K562 (cell line): ENCODE results near the gene SNX15. TPM values are rescaled to one million over a fixed set of nuclear protein-coding genes. Genes with fewer than 3 reads are reported as not detected.
A peak's percentile ranks its signal among the peaks of the same experiment; 100 is the strongest.

Source experiments
- ATAC-seq: fragments of 200-7000 bp; cut with Tn5 transposase; 3 replicates; pipeline ENCODE4 v1.9.1; 2020; ENCODE audit warnings: moderate library complexity
- BruUV-seq: library from RNA; stranded (reverse); fragments of 400-500 nt; replicated peaks from 2 replicates; lab custom pipeline; 2021; lab: Mats Ljungman, UMichigan
- CTCF ChIA-PET: fragments of 300-600 bp; formaldehyde crosslinking; extraction: SDS; loops from one replicate; lab custom pipeline; 2021; ENCODE audit warnings: low intra/inter-chr PET ratio; lab: Yijun Ruan, JAX
- POLR2A ChIA-PET: fragments of 300-600, 350-650 bp; sonication (Branson Sonifier 250); formaldehyde crosslinking; extraction: SDS; loops from one replicate; lab custom pipeline; 2021; ENCODE audit warnings: antibody characterized with exemption, inconsistent platforms; lab: Yijun Ruan, JAX
- DNase-seq, 4 experiments: peaks; one replicate each; pipeline versions ENCODE4 v3.0.0 to v3.0.0-alpha.2; 2011 to 2018; ENCODE audit warnings: low spot score in 3 of 4, mixed read lengths in 3 of 4; ENCODE audit errors: extremely low read depth in 1 of 4
- FAIRE-seq: peaks from 2 replicates; lab custom pipeline; 2011; peaks lifted over from hg19 to GRCh38; lab: Jason Lieb, UNC
- H2AFZ ChIP-seq: 2 replicates; pipeline ENCODE4 v1.6.0; 2011; ENCODE audit warnings: low read depth, low read length, control low read depth, inconsistent platforms
- H3K27ac ChIP-seq: fragments of 200-600 bp; 3 replicates; pipeline ENCODE4 v1.8.0; 2011; ENCODE audit warnings: low read depth, mild to moderate bottlenecking, control low read depth, inconsistent platforms, low read length, moderate library complexity, mixed read lengths; ENCODE audit errors: extremely low read depth
- H3K27me3 ChIP-seq, 2 experiments: fragments of 300-600 bp in 1 of 2; 2 replicates in 1 of 2; 3 replicates in 1 of 2; pipeline versions ENCODE4 v1.6.0 to v1.8.0; 2011; ENCODE audit warnings: inconsistent platforms in 2 of 2, low read length in 2 of 2, mild to moderate bottlenecking in 1 of 2, mixed read lengths in 1 of 2, moderate library complexity in 1 of 2; ENCODE audit not compliant: control insufficient read depth in 2 of 2, insufficient read depth in 2 of 2
- H3K36me3 ChIP-seq: fragments of 300-600 bp; 3 replicates; pipeline ENCODE4 v1.8.0; 2011; ENCODE audit warnings: mild to moderate bottlenecking, low read length, inconsistent platforms; ENCODE audit not compliant: control insufficient read depth, insufficient read depth
- H3K4me1 ChIP-seq, 2 experiments: fragments of 200-600 bp in 1 of 2; replicated peaks in 1 of 2; 2 replicates in 1 of 2; 3 replicates in 1 of 2; pipeline versions ENCODE4 v1.5.1 to v1.8.0; 2011; ENCODE audit warnings: inconsistent platforms in 2 of 2, low read length in 2 of 2, mild to moderate bottlenecking in 1 of 2, mixed read lengths in 1 of 2, moderate library complexity in 1 of 2; ENCODE audit not compliant: control insufficient read depth in 2 of 2, insufficient read depth in 2 of 2
- H3K4me2 ChIP-seq: 2 replicates; pipeline ENCODE4 v1.6.1; 2011; ENCODE audit warnings: low read length, control low read depth, inconsistent platforms, mixed read lengths; ENCODE audit not compliant: insufficient read depth
- H3K4me3 ChIP-seq: fragments of 200-600 bp; sonication (generic), shearing (Covaris generic); 2 replicates; pipeline ENCODE4 v1.5.1; 2016; ENCODE audit warnings: control low read depth, inconsistent platforms
- H3K79me2 ChIP-seq: fragments of 200-600 bp; 3 replicates; pipeline ENCODE4 v1.8.0; 2011; ENCODE audit warnings: low read length, inconsistent platforms; ENCODE audit not compliant: control insufficient read depth, insufficient read depth
- H3K9ac ChIP-seq, 2 experiments: 2 replicates each; pipeline versions ENCODE4 v1.6.0 to v1.6.1; 2011; ENCODE audit warnings: low read depth in 2 of 2, low read length in 2 of 2, control low read depth in 1 of 2, inconsistent platforms in 1 of 2, mild to moderate bottlenecking in 1 of 2, mixed read lengths in 1 of 2; ENCODE audit not compliant: insufficient read depth in 1 of 2
- H3K9me1 ChIP-seq: one replicate; pipeline ENCODE4 v1.6.0; 2011; ENCODE audit warnings: inconsistent platforms, mild to moderate bottlenecking, low read length, moderate library complexity; ENCODE audit not compliant: control insufficient read depth, insufficient read depth
- H3K9me3 ChIP-seq: replicated peaks from 2 replicates; pipeline ENCODE4 v1.5.1; 2011; ENCODE audit warnings: low read depth, low read length, inconsistent platforms; ENCODE audit not compliant: control insufficient read depth, insufficient read depth
- H4K20me1 ChIP-seq: replicated peaks from 2 replicates; pipeline ENCODE4 v1.6.1; 2011; ENCODE audit warnings: low read length, inconsistent platforms, mixed read lengths; ENCODE audit not compliant: control insufficient read depth, insufficient read depth
- FOXA1 ChIP-seq: fragments of 450-650 bp; IDR thresholded peaks from 2 replicates; pipeline ENCODE4 v1.6.1; 2016; ENCODE audit warnings: mild to moderate bottlenecking, borderline replicate concordance
- NR1H2 ChIP-seq: sonication (generic); formaldehyde crosslinking; IDR thresholded peaks from 2 replicates; pipeline ENCODE4 v1.4.0; 2020; ENCODE audit warnings: mild to moderate bottlenecking, missing genetic modification reagents
- RBM17 ChIP-seq: fragments of 200-400 bp; formaldehyde crosslinking; IDR thresholded peaks from 2 replicates; pipeline ENCODE4 v1.6.1; 2017; ENCODE audit warnings: low read depth, mild to moderate bottlenecking, low read length, borderline replicate concordance
- RBM34 ChIP-seq: fragments of 200-400 bp; formaldehyde crosslinking; IDR thresholded peaks from 2 replicates; pipeline ENCODE4 v1.6.1; 2018; ENCODE audit warnings: low read length, borderline replicate concordance; ENCODE audit not compliant: insufficient read depth
- TAF15 ChIP-seq: fragments of 200-400 bp; formaldehyde crosslinking; IDR thresholded peaks from 2 replicates; pipeline ENCODE4 v1.6.1; 2017; ENCODE audit warnings: mild to moderate bottlenecking, low read depth, low read length, moderate library complexity
- TAL1 ChIP-seq: fragments of 450-650 bp; IDR thresholded peaks from 2 replicates; pipeline ENCODE4 v1.6.1; 2016; ENCODE audit warnings: mild to moderate bottlenecking
- TFAP4 ChIP-seq: sonication (generic); formaldehyde crosslinking; IDR thresholded peaks from 2 replicates; pipeline ENCODE4 v1.8.0; 2022; ENCODE audit warnings: missing genetic modification reagents, mild to moderate bottlenecking, moderate library complexity, borderline replicate concordance
- ZNF23 ChIP-seq: fragments of 250-450 bp; sonication (Bioruptor Pico); IDR thresholded peaks from 2 replicates; pipeline ENCODE4 v1.4.0; 2020; ENCODE audit warnings: mild to moderate bottlenecking
- ZNF512 ChIP-seq: IDR thresholded peaks from 2 replicates; pipeline ENCODE4 v1.6.1; 2016; ENCODE audit warnings: missing genetic modification characterization, missing compliant biosample characterization
- WGBS: fragments of 100-300 bp; shearing (Covaris generic); methylation state at CpG from one replicate; pipeline ENCODE4 v1.1.6; 2016; ENCODE audit warnings: low coverage, mixed read lengths; ENCODE audit not compliant: insufficient coverage; ENCODE audit errors: missing lambda C conversion rate; 5-methylcytosine and 5-hydroxymethylcytosine counted together
- in situ Hi-C: fragments of 300-500 bp; cut with MboI; formaldehyde crosslinking; loops from 4 replicates; pipeline ENCODE4 v1.15.0; 2018; ENCODE audit warnings: inconsistent platforms, mixed read lengths
- intact Hi-C: fragments of 100-400 bp; cut with micrococcal nuclease; formaldehyde crosslinking; loops from 2 replicates; pipeline ENCODE4 v1.14.2; 2022
- polyA plus RNA-seq, 8 experiments: library from polyadenylated mRNA; depleted of rRNA in 4 of 8; stranded (reverse) in 5 of 8; unstranded in 3 of 8; fragments of >200 nt; fragmentation: Nextera tagmentation in 2 of 8; fragmentation: Illumina TruSeq in 1 of 8; extraction: Ambion mirVana in 2 of 8; extraction: Trizol in 1 of 8; gene quantifications; 2 replicates each; pipeline versions ENCODE4 v1.2.1 to v1.2.3, GENCODE V29; 2011 to 2014; ENCODE audit warnings: inconsistent platforms in 1 of 8, missing spikeins in 1 of 8
- total RNA-seq, 7 experiments: library from RNA; depleted of rRNA in 6 of 7; stranded (reverse); fragments of >200 nt in 6 of 7; fragmentation: Illumina TruSeq in 2 of 7; extraction: Trizol in 2 of 7; gene quantifications; 2 replicates each; pipeline versions ENCODE4 v1.2.1 to v1.2.3, GENCODE V29; 2011 to 2021; ENCODE audit warnings: low replicate concordance in 1 of 7

SNX15 gene
- total and polyA plus RNA-seq, 9 of the 15 experiments (the other 6 are each of a cell fraction or from before 2014, with no cell fraction given) = 1.8 to 27.8 (median 15.2) TPM

- in situ Hi-C loops (no loop called here), intact Hi-C loops (no loop called here)
- H3K36me3 ChIP-seq = no peaks in the 10 kb centered on the region
- FAIRE-seq (no peak), ATAC-seq (no peak), DNase-seq (no peak)
- no peaks in the 10 kb centered on the region for H3K9me3 ChIP-seq
- no peaks in the 10 kb centered on the region for H4K20me1 ChIP-seq
- no peaks in the 10 kb centered on the region for H3K9me1 ChIP-seq
- H2AFZ ChIP-seq = no peak overlapping the region
- no peak overlapping the region for H3K4me2 ChIP-seq
- no TSS peak for BruUV-seq
- H3K79me2 ChIP-seq = no peaks in the 10 kb centered on the region
- POLR2A ChIA-PET = interaction anchor here (0.6 to 1.5 kb wide), 4 partner anchors 13 to 107 kb away, joined by 3 to 7 read pairs (median 4); partner anchors contain the start of gene SAC3D1
- H3K4me3 ChIP-seq = no peak overlapping the region
- 51% methylated on average over 4 of the region's 8 CpGs for WGBS
- H3K4me1 ChIP-seq = peaks cover 0 to 20% of the 10 kb centered on the region in 2 experiments; a peak in 2 of 5 replicates
- peak overlapping the region in 1 of 2 experiments; percentile 80; a peak in 2 of 4 replicates for H3K9ac ChIP-seq
- no peaks in the 10 kb centered on the region; a peak in 2 of 5 replicates for H3K27me3 ChIP-seq
- TF ChIP-seq RBM17 (no peak), TFAP4 (CRISPR knock-in tag) (peak; percentile 13; the same call in 1 of the 2 replicates)
- no peak overlapping the region for H3K27ac ChIP-seq
- CTCF ChIA-PET = no interaction called here
These were observed 26.7 kb downstream of the SNX15 start for GRCh38 chr11:65053827-65054508.

GRCh38 chr11:65055538-65055937 is 28.3 kb downstream of the SNX15 start:
- ATAC-seq (no peak), FAIRE-seq (no peak), DNase-seq (no peak)
- BruUV-seq = no TSS peak
- Histone ChIP-seq H3K9ac (no peak overlapping the region), H4K20me1 (no peaks in the 10 kb centered on the region), H3K4me3 (no peak overlapping the region), H2AFZ (no peak overlapping the region), H3K9me3 (no peaks in the 10 kb centered on the region), H3K4me2 (no peak overlapping the region), H3K79me2 (no peaks in the 10 kb centered on the region), H3K27me3 (no peaks in the 10 kb centered on the region; a peak in 2 of 5 replicates), H3K27ac (no peak overlapping the region), H3K9me1 (no peaks in the 10 kb centered on the region), H3K4me1 (peaks cover 8 to 27% of the 10 kb centered on the region in 2 experiments; a peak in 4 of 5 replicates), H3K36me3 (no peaks in the 10 kb centered on the region)
- CTCF ChIA-PET = no interaction called here
- POLR2A ChIA-PET = no interaction called here
- in situ Hi-C loops (no loop called here), intact Hi-C loops (no loop called here)
- WGBS = 6% methylated on average over 1 of the region's 1 CpG
- TF ChIP-seq FOXA1 (no peak), NR1H2 (no peak), ZNF512 (tag) (0 out of 2 replicates have a peak, but pooled peaks have one; percentile 18), RBM34 (no peak), ZNF23 (CRISPR knock-in tag) (no peak), TAL1 (no peak), TAF15 (no peak)
